Stimulated activated naive B cell treated with anti-CD40 and anti-IgM and Interleukin-4, amounts not matched to agents 10 μg/mL and 1 μg/mL and 100 μg/mL, for 72 hours (primary cell): ENCODE data around the gene EDC3.

Source experiments
- ATAC-seq, 2 donors: fragments of 150-1000 bp; cut with Tn5 transposase; replicated peaks; 2 replicates each; pipeline ENCODE4 v1.10.0; 2021; ENCODE audit warnings: moderate library complexity in 1 of 2
- DNase-seq: peaks from one replicate; pipeline ENCODE4 v3.0.0; 2021
- H3K27ac Mint-ChIP-seq: one replicate; pipeline ENCODE4 v1.8.0; 2022; ENCODE audit warnings: mild to moderate bottlenecking, mixed read lengths
- H3K27me3 Mint-ChIP-seq, 2 donors: one replicate each; pipeline ENCODE4 v1.8.0; 2022; ENCODE audit warnings: mixed read lengths in 2 of 2
- H3K36me3 Mint-ChIP-seq, 2 donors: one replicate each; pipeline ENCODE4 v1.8.0; 2022; ENCODE audit warnings: mixed read lengths in 2 of 2, mild to moderate bottlenecking in 1 of 2
- H3K4me1 Mint-ChIP-seq, 2 donors: one replicate each; pipeline ENCODE4 v1.8.0; 2022; ENCODE audit warnings: mixed read lengths in 2 of 2, mild to moderate bottlenecking in 1 of 2
- H3K4me3 Mint-ChIP-seq, 2 donors: one replicate each; pipeline ENCODE4 v1.8.0; 2022; ENCODE audit warnings: mild to moderate bottlenecking in 2 of 2, mixed read lengths in 2 of 2, moderate library complexity in 1 of 2
- H3K9me3 Mint-ChIP-seq, 2 donors: one replicate each; pipeline ENCODE4 v1.8.0; 2022; ENCODE audit warnings: mixed read lengths in 2 of 2, mild to moderate bottlenecking in 1 of 2

The EDC3 gene

GRCh38 chr15:74594455-74594854, 101.4 kb downstream of the EDC3 start:
- Mint-ChIP-seq H3K27me3 (no peaks in the 10 kb centered on the region), H3K36me3 (peaks cover 16 to 54% of the 10 kb centered on the region in 2 donors), H3K4me3 (no peak overlapping the region), H3K9me3 (no peaks in the 10 kb centered on the region), H3K4me1 (peaks cover 7 to 10% of the 10 kb centered on the region in 2 donors), H3K27ac (no peak overlapping the region)
- DNase-seq (no peak), ATAC-seq (no peak)

DNA sequence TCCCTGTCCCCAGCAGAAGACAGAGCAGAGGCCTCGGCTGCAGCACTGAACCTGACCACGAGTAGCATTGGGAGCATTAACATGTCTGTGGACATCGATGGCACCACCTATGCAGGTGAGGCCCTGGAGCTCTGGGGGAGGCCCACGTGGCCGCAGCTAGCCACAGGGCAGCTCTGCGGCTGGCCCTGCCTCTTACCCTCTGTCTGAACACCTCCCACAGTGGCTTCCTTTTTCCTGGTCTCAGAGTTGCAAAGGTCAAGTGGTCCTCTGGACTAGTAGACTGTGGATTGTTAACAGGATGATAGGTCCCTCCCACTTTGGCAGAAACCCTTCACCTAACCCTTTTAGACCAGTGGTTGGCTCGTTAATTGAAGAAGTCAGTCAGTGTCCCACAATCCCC, 102.7 kb downstream of the EDC3 start:
- DNase-seq (no peak), ATAC-seq (no peak)
- no peaks in the 10 kb centered on the region for H3K9me3 Mint-ChIP-seq
- H3K4me3 Mint-ChIP-seq: no peak overlapping the region
- no peaks in the 10 kb centered on the region for H3K27me3 Mint-ChIP-seq
- H3K36me3 Mint-ChIP-seq: peaks cover 18 to 49% of the 10 kb centered on the region in 2 donors
- H3K27ac Mint-ChIP-seq: no peak overlapping the region
- H3K4me1 Mint-ChIP-seq: peaks cover 5 to 6% of the 10 kb centered on the region in 2 donors

DNA sequence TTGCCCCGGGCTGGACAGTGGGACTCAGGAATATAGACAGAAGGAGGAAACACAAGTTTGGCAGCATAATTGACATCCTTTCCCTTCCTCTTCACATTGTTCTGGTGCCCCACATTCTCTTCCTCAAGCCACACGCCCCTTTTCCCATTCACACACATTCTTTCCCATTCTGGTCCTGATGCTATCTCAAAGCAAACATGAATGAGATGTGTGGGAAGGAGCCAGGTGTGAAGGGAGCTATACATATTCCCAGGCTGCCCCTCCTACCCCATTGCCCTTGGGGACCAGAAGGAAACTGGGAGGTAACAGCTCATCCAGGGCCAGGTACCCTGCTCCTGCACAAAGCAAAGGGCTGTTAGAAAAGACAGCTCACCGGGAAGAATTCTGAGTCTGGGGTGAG, 103.6 kb downstream of the EDC3 start:
- H3K36me3 Mint-ChIP-seq: peaks cover 16 to 48% of the 10 kb centered on the region in 2 donors
- ATAC-seq: no peak

DNA sequence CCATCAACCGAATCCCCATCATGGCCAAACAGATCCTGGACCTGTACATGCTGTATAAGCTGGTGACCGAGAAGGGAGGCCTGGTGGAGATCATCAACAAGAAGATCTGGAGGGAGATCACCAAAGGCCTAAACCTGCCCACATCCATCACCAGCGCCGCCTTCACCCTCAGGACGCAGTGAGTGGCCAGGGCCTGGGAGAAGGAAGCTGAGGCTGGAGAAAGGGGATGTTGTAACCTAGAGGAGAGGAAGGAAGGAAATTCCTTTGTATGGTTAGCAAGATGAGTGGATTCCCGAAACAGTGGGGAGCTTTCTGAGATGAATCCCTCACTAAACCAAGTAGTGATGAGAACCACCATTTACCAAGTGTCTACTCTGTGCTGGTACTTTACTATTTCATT, 106.0 kb downstream of the EDC3 start:
- Mint-ChIP-seq H3K36me3 (peaks cover 25 to 50% of the 10 kb centered on the region in 2 donors), H3K4me1 (peaks cover 0 to 3% of the 10 kb centered on the region in 2 donors), H3K9me3 (no peaks in the 10 kb centered on the region), H3K27me3 (no peaks in the 10 kb centered on the region), H3K27ac (no peak overlapping the region), H3K4me3 (no peak overlapping the region)
- no peak for DNase-seq
- no peak for ATAC-seq

More for the DNA sequence above, 103.6 kb downstream of the EDC3 start:
- DNase-seq: no peak
- Mint-ChIP-seq H3K4me3 (no peak overlapping the region), H3K27me3 (no peaks in the 10 kb centered on the region), H3K27ac (no peak overlapping the region), H3K4me1 (peaks cover 0 to 3% of the 10 kb centered on the region in 2 donors), H3K9me3 (no peaks in the 10 kb centered on the region)

- Mint-ChIP-seq H3K4me1 (peaks cover 0 to 3% of the 10 kb centered on the region in 2 donors), H3K9me3 (no peaks in the 10 kb centered on the region), H3K4me3 (no peak overlapping the region), H3K27ac (peak overlapping the region; percentile 67), H3K27me3 (no peaks in the 10 kb centered on the region), H3K36me3 (peaks cover 26 to 36% of the 10 kb centered on the region in 2 donors)
- DNase-seq (no peak), ATAC-seq (no peak)
Observed at GRCh38 chr15:74585857-74586256, 110.0 kb downstream of the EDC3 start.

GRCh38 chr15:74585191-74585590, 110.6 kb downstream of the EDC3 start:
- ATAC-seq (no peak), DNase-seq (no peak)
- Mint-ChIP-seq H3K27me3 (no peaks in the 10 kb centered on the region), H3K36me3 (peaks cover 24 to 38% of the 10 kb centered on the region in 2 donors), H3K9me3 (no peaks in the 10 kb centered on the region), H3K4me3 (no peak overlapping the region), H3K27ac (no peak overlapping the region), H3K4me1 (peaks cover 0 to 3% of the 10 kb centered on the region in 2 donors)

- Mint-ChIP-seq H3K36me3 (peaks cover 22 to 33% of the 10 kb centered on the region in 2 donors), H3K27ac (no peak overlapping the region), H3K27me3 (no peaks in the 10 kb centered on the region), H3K4me3 (no peak overlapping the region), H3K4me1 (peaks cover 0 to 3% of the 10 kb centered on the region in 2 donors), H3K9me3 (no peaks in the 10 kb centered on the region)
- ATAC-seq: no peak
- no peak for DNase-seq
Observed at GRCh38 chr15:74584779-74585178, 111.0 kb downstream of the EDC3 start.

DNA sequence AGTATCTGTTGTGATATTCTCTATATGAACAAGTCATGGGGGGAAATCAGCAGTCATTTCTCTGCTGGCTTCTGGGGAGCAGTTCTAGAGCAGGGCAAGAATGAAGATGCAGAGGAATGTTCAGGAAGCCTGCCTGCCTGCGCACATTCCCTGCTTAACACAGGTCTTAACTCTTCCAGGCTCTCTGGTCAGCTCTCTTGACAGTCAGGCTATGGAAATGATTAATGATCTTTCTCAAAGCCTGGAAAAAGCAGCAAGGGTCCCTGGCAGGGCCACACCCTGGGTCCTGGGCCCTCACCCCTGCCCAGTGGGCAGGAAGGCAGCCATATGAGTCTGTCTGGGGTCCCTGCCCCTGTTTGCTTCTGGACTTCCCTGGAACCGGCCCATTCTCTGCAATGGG, 111.6 kb downstream of the EDC3 start:
- Mint-ChIP-seq H3K27me3 (no peaks in the 10 kb centered on the region), H3K36me3 (peaks cover 19 to 30% of the 10 kb centered on the region in 2 donors), H3K9me3 (no peaks in the 10 kb centered on the region), H3K27ac (no peak overlapping the region), H3K4me3 (no peak overlapping the region), H3K4me1 (peaks cover 0 to 3% of the 10 kb centered on the region in 2 donors)
- DNase-seq (no peak), ATAC-seq (no peak)
